Sigmoid colon (tissue), 4 donors: ENCODE data around the gene PTPRB.

Experiments used
- POLR2A ChIP-seq, 2 donors: fragments of 450-650 bp; IDR thresholded peaks; one replicate each; pipeline ENCODE4 v1.6.1; 2016; ENCODE audit warnings: antibody characterized with exemption in 2 of 2, mild to moderate bottlenecking in 2 of 2, moderate library complexity in 2 of 2
- POLR2AphosphoS5 ChIP-seq, 4 donors: sonication (generic); formaldehyde crosslinking; IDR thresholded peaks; one replicate each; pipeline ENCODE4 v1.6.1; 2017; ENCODE audit warnings: antibody characterized with exemption in 4 of 4
- TF ChIP-seq, protein P1 (sequence below), 4 experiments: fragments of 450-650 bp in 3 of 4; fragments of 200-600 bp in 1 of 4; IDR thresholded peaks; one replicate each; pipeline ENCODE4 v1.5.1; 2016 to 2019; ENCODE audit warnings: antibody characterized with exemption in 4 of 4, mild to moderate bottlenecking in 3 of 4, moderate library complexity in 2 of 4

DNA sequence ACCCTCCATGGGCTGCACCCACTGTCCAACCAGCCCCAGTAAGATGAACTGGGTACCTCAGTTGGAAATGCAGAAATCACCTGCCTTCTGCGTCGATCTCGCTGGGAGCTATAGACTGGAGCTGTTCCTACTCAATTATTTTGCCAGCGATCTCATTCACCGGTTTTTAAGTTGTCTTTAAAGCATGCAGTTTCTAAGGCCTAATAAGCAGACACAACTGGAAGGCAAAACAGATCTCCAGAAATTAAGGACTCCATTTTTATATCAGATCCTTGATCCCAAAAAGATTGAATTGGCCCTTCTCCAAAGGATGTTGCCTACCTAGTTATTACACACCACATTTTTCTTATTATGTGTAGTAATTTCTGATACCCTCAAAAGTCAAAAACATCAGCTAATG is 139.7 kb downstream of the PTPRB start:
- TF ChIP-seq, protein P1, sequence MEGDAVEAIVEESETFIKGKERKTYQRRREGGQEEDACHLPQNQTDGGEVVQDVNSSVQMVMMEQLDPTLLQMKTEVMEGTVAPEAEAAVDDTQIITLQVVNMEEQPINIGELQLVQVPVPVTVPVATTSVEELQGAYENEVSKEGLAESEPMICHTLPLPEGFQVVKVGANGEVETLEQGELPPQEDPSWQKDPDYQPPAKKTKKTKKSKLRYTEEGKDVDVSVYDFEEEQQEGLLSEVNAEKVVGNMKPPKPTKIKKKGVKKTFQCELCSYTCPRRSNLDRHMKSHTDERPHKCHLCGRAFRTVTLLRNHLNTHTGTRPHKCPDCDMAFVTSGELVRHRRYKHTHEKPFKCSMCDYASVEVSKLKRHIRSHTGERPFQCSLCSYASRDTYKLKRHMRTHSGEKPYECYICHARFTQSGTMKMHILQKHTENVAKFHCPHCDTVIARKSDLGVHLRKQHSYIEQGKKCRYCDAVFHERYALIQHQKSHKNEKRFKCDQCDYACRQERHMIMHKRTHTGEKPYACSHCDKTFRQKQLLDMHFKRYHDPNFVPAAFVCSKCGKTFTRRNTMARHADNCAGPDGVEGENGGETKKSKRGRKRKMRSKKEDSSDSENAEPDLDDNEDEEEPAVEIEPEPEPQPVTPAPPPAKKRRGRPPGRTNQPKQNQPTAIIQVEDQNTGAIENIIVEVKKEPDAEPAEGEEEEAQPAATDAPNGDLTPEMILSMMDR (IDR thresholded peaks at IDR 0.05): no peak
- TF ChIP-seq POLR2AphosphoS5 (IDR thresholded peaks at IDR 0.05): no peak
- TF ChIP-seq POLR2A (IDR thresholded peaks at IDR 0.05): no peak
